BE2C (cell line): Measurements from ENCODE around the gene PRKAG1.

Experiments used
- DNase-seq: peaks from one replicate; pipeline ENCODE4 v3.0.0-alpha.2; 2020
- H3K27me3 ChIP-seq: fragments of 250-450 bp; sonication (Bioruptor Pico); 2 replicates; pipeline ENCODE4 v1.5.1; 2020; ENCODE audit warnings: mild to moderate bottlenecking
- H3K36me3 ChIP-seq: fragments of 250-450 bp; sonication (Bioruptor Pico); 2 replicates; pipeline ENCODE4 v1.5.1; 2020; ENCODE audit warnings: mild to moderate bottlenecking
- H3K4me1 ChIP-seq: fragments of 250-450 bp; sonication (Bioruptor Pico); 2 replicates; pipeline ENCODE4 v1.5.1; 2020
- H3K4me3 ChIP-seq: 2 replicates; pipeline ENCODE4 v1.5.1; 2011; ENCODE audit warnings: low read depth, low read length
- H3K9me3 ChIP-seq: fragments of 250-450 bp; sonication (Bioruptor Pico); 2 replicates; pipeline ENCODE4 v1.5.1; 2020
- TF ChIP-seq, protein P1 (sequence below): IDR thresholded peaks from 2 replicates; pipeline ENCODE4 v1.5.1; 2012; ENCODE audit warnings: mild to moderate bottlenecking, low read depth, low read length

Gene PRKAG1

DNA sequence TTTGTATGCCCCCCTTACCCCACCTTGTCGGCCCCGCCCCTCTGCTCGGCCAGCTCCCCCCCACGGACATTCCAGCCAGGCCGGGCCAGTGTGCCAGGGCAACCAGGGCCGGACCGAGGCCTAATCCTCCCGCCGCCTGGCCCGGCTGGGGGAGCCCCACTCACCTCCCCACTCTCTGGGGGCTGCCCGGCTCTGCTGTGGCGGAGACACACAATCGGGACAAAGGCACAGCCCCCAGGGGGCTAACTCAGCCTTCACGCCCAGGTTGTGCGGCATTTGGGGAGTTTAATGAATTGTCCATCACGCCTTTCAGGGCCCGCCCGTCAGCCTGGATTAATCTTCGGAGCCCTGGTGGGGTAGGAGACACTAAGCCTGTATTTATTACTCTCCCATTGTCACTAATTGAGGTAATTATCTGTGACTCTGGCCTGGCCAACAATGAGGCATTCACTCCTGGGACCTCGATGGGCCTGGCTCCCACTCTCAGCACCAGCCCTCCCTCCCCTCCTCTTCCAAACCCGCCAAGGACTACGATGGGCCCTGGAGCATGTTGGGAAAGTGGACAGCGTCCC lies 31.8 kb downstream of the PRKAG1 start:
- DNase-seq, result no peak
- peaks cover 34% of the 10 kb centered on the region for H3K27me3 ChIP-seq
- H3K9me3 ChIP-seq, result no peaks in the 10 kb centered on the region
- H3K36me3 ChIP-seq, result no peaks in the 10 kb centered on the region
- TF ChIP-seq, protein P1, sequence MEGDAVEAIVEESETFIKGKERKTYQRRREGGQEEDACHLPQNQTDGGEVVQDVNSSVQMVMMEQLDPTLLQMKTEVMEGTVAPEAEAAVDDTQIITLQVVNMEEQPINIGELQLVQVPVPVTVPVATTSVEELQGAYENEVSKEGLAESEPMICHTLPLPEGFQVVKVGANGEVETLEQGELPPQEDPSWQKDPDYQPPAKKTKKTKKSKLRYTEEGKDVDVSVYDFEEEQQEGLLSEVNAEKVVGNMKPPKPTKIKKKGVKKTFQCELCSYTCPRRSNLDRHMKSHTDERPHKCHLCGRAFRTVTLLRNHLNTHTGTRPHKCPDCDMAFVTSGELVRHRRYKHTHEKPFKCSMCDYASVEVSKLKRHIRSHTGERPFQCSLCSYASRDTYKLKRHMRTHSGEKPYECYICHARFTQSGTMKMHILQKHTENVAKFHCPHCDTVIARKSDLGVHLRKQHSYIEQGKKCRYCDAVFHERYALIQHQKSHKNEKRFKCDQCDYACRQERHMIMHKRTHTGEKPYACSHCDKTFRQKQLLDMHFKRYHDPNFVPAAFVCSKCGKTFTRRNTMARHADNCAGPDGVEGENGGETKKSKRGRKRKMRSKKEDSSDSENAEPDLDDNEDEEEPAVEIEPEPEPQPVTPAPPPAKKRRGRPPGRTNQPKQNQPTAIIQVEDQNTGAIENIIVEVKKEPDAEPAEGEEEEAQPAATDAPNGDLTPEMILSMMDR, result no peak
- no peak overlapping the region for H3K4me3 ChIP-seq
- no peaks in the 10 kb centered on the region for H3K4me1 ChIP-seq

DNA sequence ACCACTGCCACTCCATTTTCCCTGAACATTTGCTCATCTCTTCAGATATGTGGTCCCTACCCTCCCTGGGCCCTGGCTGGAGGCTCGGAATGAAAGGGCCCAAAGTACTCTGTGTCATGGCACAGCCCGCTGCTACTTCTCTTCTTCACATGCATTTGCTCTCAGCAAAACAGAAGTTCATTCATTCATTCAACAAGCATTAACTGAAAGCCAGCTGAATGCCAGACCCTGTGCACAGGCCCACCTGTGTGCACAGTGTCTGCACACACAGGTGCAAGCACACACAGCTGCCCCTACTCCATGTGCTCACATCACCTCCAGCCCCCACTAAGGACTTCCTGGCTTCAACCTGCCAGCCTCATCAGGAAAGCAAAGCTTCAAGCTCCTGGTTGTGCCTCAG lies 32.7 kb downstream of the PRKAG1 start:
- DNase-seq, result no peak
- no peak overlapping the region for H3K4me3 ChIP-seq
- no peaks in the 10 kb centered on the region for H3K36me3 ChIP-seq
- no peaks in the 10 kb centered on the region for H3K9me3 ChIP-seq
- H3K27me3 ChIP-seq, result peaks cover 43% of the 10 kb centered on the region
- H3K4me1 ChIP-seq, result no peaks in the 10 kb centered on the region
- TF ChIP-seq, protein P1, result no peak

DNA sequence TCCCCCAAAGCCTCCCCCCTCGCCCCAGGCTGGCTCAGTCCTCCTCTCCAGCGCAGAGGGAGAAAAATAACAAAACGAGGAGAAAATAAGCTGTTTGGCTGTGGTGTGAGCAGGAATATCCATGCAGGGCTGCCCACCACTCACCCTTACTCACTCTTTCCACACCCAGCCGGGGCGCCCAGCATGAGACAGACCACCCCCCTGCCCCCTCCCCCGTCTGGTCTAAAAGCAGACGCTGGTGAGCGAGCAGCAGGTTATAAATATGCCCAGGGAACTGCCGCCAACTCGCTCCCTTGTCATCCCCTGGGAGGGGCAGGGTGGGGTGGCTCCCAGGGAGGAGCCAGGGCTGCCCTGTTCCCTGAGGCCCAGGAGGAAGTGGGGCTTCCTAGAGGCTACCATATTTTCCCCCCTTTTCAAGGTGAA lies 33.1 kb downstream of the PRKAG1 start:
- peak; percentile 34 for DNase-seq
- Histone ChIP-seq H3K27me3 (peaks cover 47% of the 10 kb centered on the region), H3K36me3 (no peaks in the 10 kb centered on the region), H3K4me1 (no peaks in the 10 kb centered on the region), H3K4me3 (no peak overlapping the region), H3K9me3 (no peaks in the 10 kb centered on the region)
- TF ChIP-seq, protein P1, result no peak

DNA sequence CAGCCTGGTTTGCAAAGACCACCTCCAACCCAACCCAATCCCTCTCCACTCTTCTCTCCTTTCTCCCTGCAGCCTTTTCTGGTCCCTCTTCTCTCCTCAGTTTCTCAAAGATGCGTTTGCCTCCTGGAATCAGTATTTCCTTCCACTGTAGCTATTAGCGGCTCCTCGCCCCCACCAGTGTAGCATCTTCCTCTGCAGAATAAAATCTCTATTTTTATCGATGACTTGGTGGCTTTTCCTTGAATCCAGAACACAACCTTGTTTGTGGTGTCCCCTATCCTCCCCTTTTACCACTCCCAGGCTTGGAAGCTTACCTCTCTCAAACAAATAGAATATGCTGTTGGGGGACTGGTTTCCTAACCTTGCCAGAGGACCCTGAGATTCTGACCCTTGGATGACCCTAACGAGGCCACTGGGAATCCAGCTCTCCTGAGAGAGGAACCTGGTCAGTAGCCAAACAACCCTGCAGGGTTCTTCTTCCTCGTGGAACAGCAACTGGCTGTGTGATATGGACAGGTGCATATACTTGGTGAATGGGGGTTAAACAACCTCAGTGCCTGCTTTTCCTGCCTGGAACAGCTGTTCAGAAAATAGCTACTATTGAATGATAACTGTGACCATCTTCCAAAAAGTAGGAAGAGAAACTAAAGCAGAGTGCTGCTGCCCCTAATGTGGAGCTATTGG lies 36.0 kb downstream of the PRKAG1 start:
- Histone ChIP-seq H3K4me3 (no peak overlapping the region), H3K4me1 (peaks cover 2% of the 10 kb centered on the region; the same call in 1 of the 2 replicates), H3K27me3 (peaks cover 72% of the 10 kb centered on the region), H3K9me3 (no peaks in the 10 kb centered on the region), H3K36me3 (no peaks in the 10 kb centered on the region)
- no peak for DNase-seq
- TF ChIP-seq, protein P1, result no peak

DNA sequence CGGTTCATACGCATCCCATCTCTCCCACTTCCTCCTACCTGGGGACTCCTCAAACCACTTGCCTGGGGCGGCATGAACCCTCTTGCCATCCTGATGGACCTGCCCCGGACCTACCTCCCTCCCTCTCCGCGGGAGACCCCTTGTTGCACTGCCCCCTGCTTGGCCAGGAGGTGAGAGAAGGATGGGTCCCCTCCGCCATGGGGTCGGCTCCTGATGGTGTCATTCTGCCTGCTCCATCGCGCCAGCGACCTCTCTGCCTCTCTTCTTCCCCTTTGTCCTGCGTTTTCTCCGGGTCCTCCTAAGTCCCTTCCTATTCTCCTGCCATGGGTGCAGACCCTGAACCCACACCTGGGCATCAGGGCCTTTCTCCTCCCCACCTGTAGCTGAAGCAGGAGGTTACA lies 36.8 kb downstream of the PRKAG1 start:
- TF ChIP-seq, protein P1, result no peak
- Histone ChIP-seq H3K36me3 (no peaks in the 10 kb centered on the region), H3K4me3 (no peak overlapping the region), H3K4me1 (peaks cover 2% of the 10 kb centered on the region; the same call in 1 of the 2 replicates), H3K9me3 (no peaks in the 10 kb centered on the region), H3K27me3 (peaks cover 80% of the 10 kb centered on the region)
- no peak for DNase-seq
